ENCODE measurements around the gene TRIB2.
"Not testable (repeated sequence)": the region's sequence is repeated elsewhere in the genome, so short reads cannot be mapped to it uniquely, and the experiment has no call there.

The TRIB2 gene

GRCh38 chr2:12716282-12717190 is at the start of gene TRIB2:
Gene TRIB2 (plus strand): TSS chr2:12716936. CDS start chr2:12718308, 1,372 bp downstream.
- peak in 1 of 2 experiments; percentile 78 for DNase-seq

GRCh38 chr2:12669036-12669435 is 47.7 kb upstream of the TRIB2 start:
- DNase-seq: no peak

DNA sequence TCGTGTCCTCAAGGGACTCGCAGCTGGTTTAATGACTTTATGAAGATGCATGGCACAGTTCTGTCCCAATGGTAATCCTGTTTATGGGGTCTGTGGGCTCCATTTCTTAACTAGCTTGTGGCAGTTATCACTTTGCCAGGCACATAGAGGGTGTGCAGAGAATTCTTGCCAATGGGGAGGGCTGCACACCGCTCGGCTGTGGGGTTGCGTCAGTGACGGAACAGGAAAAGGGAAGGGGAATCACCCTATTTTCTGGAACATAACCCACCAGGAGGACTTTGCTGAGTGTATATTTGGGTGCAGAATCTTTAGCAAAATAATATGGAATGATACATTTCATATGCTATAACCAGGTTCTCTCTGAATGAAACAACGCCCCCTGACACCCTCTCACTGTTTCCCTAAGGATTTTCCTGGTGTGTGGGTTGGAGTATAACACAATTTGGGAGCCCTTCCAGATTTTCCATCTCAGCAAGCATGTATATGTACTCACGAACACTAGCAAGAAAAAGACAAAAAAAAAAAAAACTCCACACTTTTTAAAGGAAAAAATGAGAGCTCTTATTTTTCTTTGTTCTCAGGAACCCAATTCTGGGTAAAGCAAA is 43.9 kb upstream of the TRIB2 start:
- no peak for DNase-seq

DNA sequence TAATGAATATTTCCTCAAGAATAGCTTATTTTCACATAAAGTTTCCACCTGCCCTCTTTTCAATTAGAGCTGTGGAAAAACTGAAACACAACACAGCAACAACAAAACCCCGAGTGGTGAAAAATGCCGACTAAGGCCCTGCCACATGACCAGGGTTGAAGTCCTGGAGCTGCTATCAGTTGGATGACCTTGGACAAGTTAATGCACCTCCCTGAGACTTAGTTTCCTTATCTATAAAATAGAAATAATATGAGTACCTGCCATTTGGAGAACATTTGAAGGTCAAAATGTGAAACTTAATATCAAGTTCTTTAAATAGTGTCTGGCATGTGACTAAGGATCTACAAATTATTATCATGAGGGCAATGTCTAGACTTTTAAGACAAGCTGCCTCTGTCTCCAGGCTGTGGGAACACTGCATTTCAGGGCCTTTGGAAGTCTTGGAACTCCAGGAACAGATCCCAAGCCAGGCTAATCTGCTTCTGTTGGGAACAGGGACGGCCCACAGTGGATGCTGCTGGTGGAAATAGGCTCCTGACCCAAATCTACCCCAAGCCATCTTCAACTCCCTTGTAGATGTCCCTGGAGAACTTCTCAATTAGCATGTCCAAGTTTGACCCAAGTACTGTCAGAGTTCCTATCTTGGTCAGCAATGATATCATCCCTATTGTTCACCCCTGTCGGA is 42.0 kb upstream of the TRIB2 start:
- DNase-seq: no peak

DNA sequence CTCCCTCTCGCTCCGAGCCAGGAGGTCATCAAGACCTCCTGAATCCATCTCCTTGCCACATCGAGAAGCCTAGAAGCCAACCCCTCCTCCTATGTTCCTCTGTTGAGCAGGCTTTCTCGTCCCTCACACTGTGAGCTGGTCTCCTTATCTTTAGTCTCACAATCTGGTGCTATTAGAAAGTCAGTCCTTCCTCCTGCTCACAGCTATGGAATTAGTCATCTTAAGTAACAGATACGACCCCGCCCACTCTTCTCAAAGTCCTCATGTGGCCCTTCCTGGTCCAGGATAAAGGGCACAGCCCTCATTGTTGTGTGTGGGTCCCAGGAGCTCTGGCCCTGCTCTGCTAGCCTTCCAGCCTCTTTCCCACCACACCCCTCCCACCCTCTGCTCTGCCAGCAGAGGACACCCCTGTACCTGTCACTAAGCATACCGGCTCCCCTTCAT is 41.4 kb upstream of the TRIB2 start:
- DNase-seq: no peak

- no peak for DNase-seq
Observed at GRCh38 chr2:12675801-12676200, 40.9 kb upstream of the TRIB2 start.

DNA sequence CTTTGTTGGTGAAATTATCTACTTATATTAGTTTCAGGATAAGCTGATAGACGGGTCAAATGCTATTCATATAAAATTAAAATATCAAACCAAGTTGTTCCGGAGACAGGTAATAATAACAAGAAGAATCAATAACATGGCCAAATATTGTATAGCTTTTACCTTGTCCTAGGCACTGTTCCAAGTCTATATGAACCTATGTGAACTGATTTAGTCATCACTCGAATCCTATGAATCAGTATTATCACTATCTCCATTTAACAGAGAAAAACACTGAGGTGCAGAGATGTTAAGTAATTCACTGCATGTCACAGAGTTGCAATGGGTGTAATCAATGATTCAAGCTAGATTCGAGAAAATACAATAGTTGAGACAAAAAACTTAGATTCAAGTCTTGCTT is 40.0 kb upstream of the TRIB2 start:
- no peak for DNase-seq

- no peak for DNase-seq
Observed at GRCh38 chr2:12678186-12678585, 38.5 kb upstream of the TRIB2 start.

GRCh38 chr2:12679550-12680072 is 37.1 kb upstream of the TRIB2 start:
- DNase-seq: no peak

DNA sequence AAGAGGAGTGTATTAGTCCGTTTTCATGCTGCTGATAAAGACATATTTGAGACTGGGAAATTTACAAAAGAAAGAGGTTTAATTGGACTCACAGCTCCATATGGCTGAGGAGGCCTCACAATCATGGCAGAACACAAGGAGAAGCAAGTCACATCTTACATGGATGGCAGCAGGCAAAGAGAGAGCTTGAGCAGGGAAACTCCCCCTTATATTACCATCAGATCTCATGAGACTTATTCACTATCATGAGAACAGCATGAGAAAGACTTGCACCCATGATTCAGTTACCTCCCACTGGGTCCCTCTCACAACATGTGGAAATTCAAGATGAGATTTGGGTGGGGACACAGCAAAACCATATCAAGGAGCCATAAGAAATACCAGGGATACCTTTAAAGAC is 36.6 kb upstream of the TRIB2 start:
- not testable (repeated sequence) for DNase-seq

DNA sequence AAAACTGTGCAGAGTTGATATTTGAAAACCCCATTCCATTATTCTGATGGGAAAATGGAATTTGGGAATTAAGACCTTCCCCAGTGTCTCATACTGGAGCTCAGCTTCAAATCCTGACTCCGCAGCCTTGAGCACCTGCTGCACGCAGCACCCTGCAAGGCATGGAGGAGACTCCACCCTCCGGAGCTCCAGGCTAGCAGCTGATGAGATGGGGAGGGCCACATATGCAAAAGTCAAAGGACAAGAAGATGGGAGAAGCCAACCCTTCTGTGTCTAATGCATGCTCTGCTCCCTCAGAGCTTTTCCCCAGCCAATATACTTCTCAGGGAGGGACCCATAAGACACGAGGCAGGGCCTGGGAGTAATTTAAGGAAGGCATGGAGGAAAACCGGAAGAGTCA is 34.7 kb upstream of the TRIB2 start:
- no peak for DNase-seq

GRCh38 chr2:12683457-12684100 is 33.2 kb upstream of the TRIB2 start:
- no peak for DNase-seq

DNA sequence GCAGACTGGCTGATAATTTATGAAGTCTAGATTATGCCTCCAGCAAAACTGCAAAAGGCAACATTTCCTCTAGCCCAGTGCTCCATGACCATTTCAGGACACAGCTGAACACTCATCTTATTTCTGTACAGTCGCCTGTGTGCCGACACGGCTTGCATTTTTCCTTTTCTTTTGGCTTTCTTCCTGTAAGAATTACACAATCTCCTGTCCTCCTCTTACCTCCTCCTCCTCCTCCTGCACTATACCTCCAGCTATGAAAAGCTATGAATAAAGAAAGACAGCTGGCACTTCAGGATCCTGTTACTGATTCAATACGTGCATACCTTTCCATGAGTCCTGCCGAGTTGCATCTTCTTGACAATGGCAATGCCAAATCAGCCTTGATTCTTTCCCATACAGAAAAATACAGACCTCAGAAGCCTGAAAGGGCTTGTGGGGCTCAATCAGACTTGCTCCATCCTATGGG is 32.2 kb upstream of the TRIB2 start:
- no peak for DNase-seq

DNA sequence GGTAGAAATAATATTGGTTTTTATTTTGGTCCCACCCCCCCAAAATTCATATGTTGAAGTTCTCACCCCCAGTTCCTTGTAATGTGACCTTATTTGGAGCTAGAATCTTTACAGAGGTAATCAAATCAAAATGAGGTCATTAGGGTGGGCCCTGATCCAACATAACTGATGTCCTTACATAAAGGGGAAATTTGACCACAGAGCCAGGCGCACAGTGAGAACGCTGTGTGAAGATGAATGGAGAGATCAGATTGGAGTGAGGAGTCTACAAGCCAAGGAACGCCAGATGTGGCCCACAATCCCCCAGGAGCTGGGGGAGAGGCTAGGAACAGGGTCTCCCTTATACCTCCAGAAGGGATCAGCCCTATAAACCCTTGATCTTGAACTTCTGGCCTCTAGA is 31.6 kb upstream of the TRIB2 start:
- DNase-seq: no peak

- DNase-seq: no peak
Observed at GRCh38 chr2:12685956-12686355, 30.8 kb upstream of the TRIB2 start.

- no peak for DNase-seq
Observed at GRCh38 chr2:12686708-12687283, 29.9 kb upstream of the TRIB2 start.

GRCh38 chr2:12688091-12688490 is 28.6 kb upstream of the TRIB2 start:
- peak in 1 of 2 experiments; percentile 16 for DNase-seq

- DNase-seq: peak; percentile 78 to 83
Observed at GRCh38 chr2:12688893-12689292, 27.8 kb upstream of the TRIB2 start.

DNA sequence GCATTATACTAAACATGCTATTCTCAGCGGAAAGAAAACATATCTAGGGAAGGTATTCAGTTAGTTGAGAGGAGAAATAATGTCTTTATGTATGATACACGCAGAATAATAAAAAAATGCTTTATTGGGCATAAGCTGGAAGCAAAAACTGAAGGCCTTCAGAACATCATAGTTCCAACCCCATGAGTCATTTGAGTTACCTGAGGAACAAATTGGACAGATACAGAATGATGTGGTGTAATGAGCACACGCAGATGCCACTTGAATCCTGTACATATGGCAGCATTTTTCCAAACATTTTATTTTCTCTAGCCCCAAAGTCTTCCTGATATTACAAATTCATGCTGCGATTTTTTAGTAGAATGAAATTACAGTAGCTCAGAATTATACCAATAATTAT is 23.2 kb upstream of the TRIB2 start:
- DNase-seq: no peak

DNA sequence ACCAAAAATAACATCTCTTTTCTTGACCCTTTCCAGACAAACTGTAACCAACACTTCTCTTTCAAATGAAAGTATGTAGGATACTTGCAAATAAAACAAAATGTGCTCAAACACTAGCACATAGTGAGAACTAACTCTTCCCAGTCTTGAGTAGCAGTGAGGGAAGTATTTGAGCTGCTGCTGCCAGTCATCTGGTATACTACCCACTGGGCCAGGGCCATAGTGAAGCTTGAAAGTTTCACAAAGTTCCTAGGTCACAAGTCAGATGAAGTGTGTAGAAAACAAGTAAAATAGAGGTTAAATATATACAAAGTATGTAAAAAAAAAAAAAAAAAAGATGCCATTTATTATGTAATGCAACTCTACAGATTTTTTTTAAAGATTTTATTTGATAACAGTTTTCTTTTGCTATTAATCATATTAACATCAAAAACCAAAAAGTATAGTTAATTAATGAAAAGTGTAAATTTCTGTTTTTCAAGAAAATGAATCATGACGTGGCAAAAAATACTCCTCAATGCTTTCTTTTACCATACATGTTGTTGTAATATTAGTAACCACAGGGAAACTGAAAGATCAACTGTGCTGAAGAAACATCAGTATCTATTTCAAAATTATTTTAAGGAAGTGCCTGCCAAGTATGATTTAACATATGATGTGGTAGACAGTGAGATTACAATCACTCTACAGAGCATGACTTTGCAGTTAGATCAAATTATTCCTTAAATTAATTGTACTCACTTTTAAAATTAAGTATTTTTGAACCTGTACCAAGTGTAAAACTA is 21.6 kb upstream of the TRIB2 start:
- DNase-seq: no peak

- DNase-seq: no peak
Observed at GRCh38 chr2:12697617-12698016, 19.1 kb upstream of the TRIB2 start.

GRCh38 chr2:12700989-12701388 is 15.7 kb upstream of the TRIB2 start:
- DNase-seq: no peak

All from NCI-H526 (cell line).